Right cardiac atrium (tissue), 5 donors: Measurements from ENCODE around the gene KRTAP2-1. TPM values are rescaled to one million over a fixed set of nuclear protein-coding genes. Genes with fewer than 3 reads are reported as not detected.
"Not testable (repeated sequence)": the region's sequence is repeated elsewhere in the genome, so short reads cannot be mapped to it uniquely, and the experiment has no call there.

ENCODE experiments used
- ATAC-seq, 2 donors: fragments of 200-7000 bp; cut with Tn5 transposase; one replicate each; pipeline versions ENCODE4 v1.8.0 to v1.9.1; 2020; ENCODE audit warnings: moderate library complexity in 2 of 2, mild to moderate bottlenecking in 1 of 2
- DNase-seq, 3 donors: peaks; one replicate each; pipeline ENCODE4 v3.0.0-alpha.2; 2020
- H3K27ac ChIP-seq: one replicate; pipeline ENCODE4 v1.5.1; 2013; ENCODE audit warnings: mild to moderate bottlenecking, low read length, control low read depth, moderate library complexity
- H3K27me3 ChIP-seq: one replicate; pipeline ENCODE4 v1.6.1; 2013; ENCODE audit not compliant: control insufficient read depth, insufficient read depth
- H3K4me1 ChIP-seq: one replicate; pipeline ENCODE4 v1.6.1; 2013; ENCODE audit warnings: low read length; ENCODE audit not compliant: control insufficient read depth, insufficient read depth
- H3K4me3 ChIP-seq: one replicate; pipeline ENCODE4 v1.5.1; 2013; ENCODE audit warnings: low read length, control low read depth
- H3K9me3 ChIP-seq: one replicate; pipeline ENCODE4 v1.6.1; 2013; ENCODE audit warnings: low read length; ENCODE audit not compliant: control insufficient read depth
- WGBS: extraction: QIAGEN DNeasy Blood & Tissue Kit; methylation state at CpG from one replicate; pipeline ENCODE4 v1.1.7; 2013; 5-methylcytosine and 5-hydroxymethylcytosine counted together
- intact Hi-C, 4 donors: fragments of 100-400 bp; cut with DNase I; formaldehyde crosslinking; loops; one replicate each; pipeline versions ENCODE4 v1.11.0 to v1.14.0; 2022 to 2023
- polyA plus RNA-seq: library from polyadenylated mRNA; stranded (reverse); fragments of 200-250 nt; gene quantifications from one replicate; pipeline ENCODE4 v1.2.3, GENCODE V29; 2013
- total RNA-seq, 4 donors: library from RNA; stranded (reverse); fragmentation: NEBNext Ultra II Directional; extraction: Animal tissue kit (Norgen Biotek cat#: 25700); gene quantifications; one replicate each; pipeline ENCODE4 v1.2.1, GENCODE V29; 2021
- donor health status: healthy with polysubstance abuse.
- donor health status: DM: no; HTN: yes; CAD: no.
- donor health status: DM: no; HTN: no; CAD: no.
- donor health status: DM: no; HTN: yes; CAD: no; lungs with severe emphysema.
- donor health status: DM: yes; HTN: yes; CAD: no.

Gene KRTAP2-1
- total and polyA plus RNA-seq, 5 donors = not detected

GRCh38 chr17:41067281-41067680, 20.2 kb upstream of the KRTAP2-1 start:
- H3K27ac ChIP-seq = no peak overlapping the region
- DNase-seq = no peak
- no peak for ATAC-seq
- no peak overlapping the region for H3K4me3 ChIP-seq
- intact Hi-C loops = no loop called here
- no peaks in the 10 kb centered on the region for H3K4me1 ChIP-seq
- H3K27me3 ChIP-seq = peaks cover 3% of the 10 kb centered on the region
- no peaks in the 10 kb centered on the region for H3K9me3 ChIP-seq

GRCh38 chr17:41065829-41066624, 18.9 kb upstream of the KRTAP2-1 start, which contains the start of gene KRTAP2-4:
Gene KRTAP2-4, minus strand, starts transcription at chr17:41065879. Its CDS starts 34 bp downstream, at chr17:41065845.
- no peaks in the 10 kb centered on the region for H3K4me1 ChIP-seq
- ATAC-seq (no peak), DNase-seq (no peak)
- no peak within 1 kb of the TSS for H3K4me3 ChIP-seq
- no peaks in the 10 kb centered on the region for H3K9me3 ChIP-seq
- 87% methylated on average over 6 of the region's 6 CpGs for WGBS
- intact Hi-C loops = no loop called here
- H3K27ac ChIP-seq = no peak within 1 kb of the TSS
- H3K27me3 ChIP-seq = peaks cover 3% of the 10 kb centered on the region

- intact Hi-C loops, H3K4me3 ChIP-seq, ATAC-seq, DNase-seq, H3K4me1 ChIP-seq, H3K27ac ChIP-seq, H3K27me3 ChIP-seq, H3K9me3 ChIP-seq: not testable (repeated sequence)
- 63% methylated on average over 7 of the region's 16 CpGs for whole genome bisulfite sequencing
Measured at GRCh38 chr17:41065016-41065689, 18.0 kb upstream of the KRTAP2-1 start.

GRCh38 chr17:41064301-41064700, 17.2 kb upstream of the KRTAP2-1 start:
- intact Hi-C loops = no loop called here
- DNase-seq (no peak), ATAC-seq (no peak)
- no peaks in the 10 kb centered on the region for H3K9me3 ChIP-seq
- 78% methylated on average over 1 of the region's 1 CpG for WGBS
- no peak overlapping the region for H3K4me3 ChIP-seq
- H3K27me3 ChIP-seq = peaks cover 3% of the 10 kb centered on the region
- H3K27ac ChIP-seq = no peak overlapping the region
- H3K4me1 ChIP-seq = no peaks in the 10 kb centered on the region

- 85% methylated on average over 4 of the region's 4 CpGs for WGBS
- DNase-seq (no peak), ATAC-seq (no peak)
- Histone ChIP-seq H3K27me3 (peaks cover 3% of the 10 kb centered on the region), H3K4me1 (no peaks in the 10 kb centered on the region), H3K27ac (no peak overlapping the region), H3K4me3 (no peak overlapping the region), H3K9me3 (no peaks in the 10 kb centered on the region)
- intact Hi-C loops = no loop called here
Measured at GRCh38 chr17:41063449-41063848, 16.3 kb upstream of the KRTAP2-1 start.

- Histone ChIP-seq H3K4me1 (no peaks in the 10 kb centered on the region), H3K4me3 (no peak overlapping the region), H3K9me3 (no peaks in the 10 kb centered on the region), H3K27me3 (no peaks in the 10 kb centered on the region), H3K27ac (no peak overlapping the region)
- intact Hi-C loops = no loop called here
- ATAC-seq = no peak
- 74% methylated on average over 1 of the region's 1 CpG for WGBS
- no peak for DNase-seq
Measured at GRCh38 chr17:41061964-41062363, 14.8 kb upstream of the KRTAP2-1 start.

GRCh38 chr17:41060052-41060604, 13.0 kb upstream of the KRTAP2-1 start, which contains the start of gene KRTAP2-3:
Gene KRTAP2-3, minus strand, starts transcription at chr17:41060114. Its CDS starts 64 bp downstream, at chr17:41060050.
- Histone ChIP-seq H3K27me3 (no peaks in the 10 kb centered on the region), H3K4me1 (no peaks in the 10 kb centered on the region), H3K27ac (no peak within 1 kb of the TSS), H3K9me3 (no peaks in the 10 kb centered on the region), H3K4me3 (no peak within 1 kb of the TSS)
- intact Hi-C loops = no loop called here
- DNase-seq = no peak
- whole genome bisulfite sequencing = 56% methylated on average over 6 of the region's 6 CpGs
- ATAC-seq = no peak

- ATAC-seq, DNase-seq, H3K4me3 ChIP-seq, H3K4me1 ChIP-seq, H3K27ac ChIP-seq, H3K9me3 ChIP-seq, intact Hi-C loops, H3K27me3 ChIP-seq: not testable (repeated sequence)
- WGBS = 24% methylated on average over 11 of the region's 31 CpGs
Measured at GRCh38 chr17:41059276-41060051, 12.3 kb upstream of the KRTAP2-1 start.

GRCh38 chr17:41058741-41059140, 11.6 kb upstream of the KRTAP2-1 start:
- H3K27me3 ChIP-seq = peaks cover 3% of the 10 kb centered on the region

GRCh38 chr17:41057547-41057946, 10.4 kb upstream of the KRTAP2-1 start:
- intact Hi-C loops = no loop called here
- H3K27ac ChIP-seq = no peak overlapping the region
- peaks cover 3% of the 10 kb centered on the region for H3K27me3 ChIP-seq
- ATAC-seq = no peak
- no peak overlapping the region for H3K4me3 ChIP-seq
- WGBS = 95% methylated on average over 1 of the region's 1 CpG
- H3K9me3 ChIP-seq = no peaks in the 10 kb centered on the region
- DNase-seq = no peak
- H3K4me1 ChIP-seq = no peaks in the 10 kb centered on the region

More at GRCh38 chr17:41058741-41059140, 11.6 kb upstream of the KRTAP2-1 start:
- 86% methylated on average over 5 of the region's 5 CpGs for WGBS
- no peaks in the 10 kb centered on the region for H3K9me3 ChIP-seq
- intact Hi-C loops = no loop called here
- DNase-seq (no peak), ATAC-seq (no peak)
- H3K4me1 ChIP-seq = no peaks in the 10 kb centered on the region
- no peak overlapping the region for H3K27ac ChIP-seq
- H3K4me3 ChIP-seq = no peak overlapping the region
